ENCODE data around the gene PARVB. TPM values are rescaled to one million over a fixed set of nuclear protein-coding genes. Genes with fewer than 3 reads are reported as not detected.

The PARVB gene
- total RNA-seq, 2 donors from 2014 or later, result 4.5 to 11.4 TPM

- no peak overlapping the region for H3K9ac ChIP-seq (ENCODE audit: low read depth in 2 of 2, low read length in 2 of 2)
- no peaks in the 10 kb centered on the region for H3K4me1 ChIP-seq
- no peak for DNase-seq
- no peak for TF ChIP-seq CTCF (IDR thresholded peaks at IDR 0.05)
- H3K9me3 ChIP-seq, result no peaks in the 10 kb centered on the region
- no peaks in the 10 kb centered on the region for H3K36me3 ChIP-seq
- no peaks in the 10 kb centered on the region for H3K27me3 ChIP-seq
- H3K4me3 ChIP-seq, result no peak overlapping the region
- intact Hi-C loops (cut with DNase I), result no loop called here
- no peak overlapping the region for H3K27ac ChIP-seq
Observed at GRCh38 chr22:44194569-44194968, 170.5 kb downstream of the PARVB start.

- no peak for DNase-seq
- Histone ChIP-seq H3K36me3 (no peaks in the 10 kb centered on the region), H3K9ac (ENCODE audit: low read depth in 2 of 2, low read length in 2 of 2) (no peak overlapping the region), H3K27me3 (no peaks in the 10 kb centered on the region), H3K4me3 (no peak overlapping the region), H3K4me1 (no peaks in the 10 kb centered on the region), H3K9me3 (no peaks in the 10 kb centered on the region), H3K27ac (no peak overlapping the region)
- no peak for TF ChIP-seq CTCF (IDR thresholded peaks at IDR 0.05)
- intact Hi-C loops (cut with DNase I), result no loop called here
Observed at GRCh38 chr22:44195189-44195871, 171.2 kb downstream of the PARVB start.

- H3K27ac ChIP-seq, result no peak overlapping the region
- H3K9ac ChIP-seq (ENCODE audit: low read depth in 2 of 2, low read length in 2 of 2), result no peak overlapping the region
- DNase-seq, result no peak
- no peaks in the 10 kb centered on the region for H3K36me3 ChIP-seq
- no peaks in the 10 kb centered on the region for H3K9me3 ChIP-seq
- TF ChIP-seq CTCF (IDR thresholded peaks at IDR 0.05), result no peak
- intact Hi-C loops (cut with DNase I), result no loop called here
- no peaks in the 10 kb centered on the region for H3K4me1 ChIP-seq
- H3K27me3 ChIP-seq, result no peaks in the 10 kb centered on the region
- H3K4me3 ChIP-seq, result no peak overlapping the region
Observed at GRCh38 chr22:44196241-44196640, 172.1 kb downstream of the PARVB start.

GRCh38 chr22:44196731-44197131, 172.6 kb downstream of the PARVB start:
- Histone ChIP-seq H3K9me3 (no peaks in the 10 kb centered on the region), H3K36me3 (no peaks in the 10 kb centered on the region), H3K4me3 (no peak overlapping the region), H3K9ac (ENCODE audit: low read depth in 2 of 2, low read length in 2 of 2) (no peak overlapping the region), H3K4me1 (no peaks in the 10 kb centered on the region), H3K27ac (no peak overlapping the region), H3K27me3 (no peaks in the 10 kb centered on the region)
- no peak for DNase-seq
- intact Hi-C loops (cut with DNase I), result no loop called here
- TF ChIP-seq CTCF (IDR thresholded peaks at IDR 0.05), result no peak

- Histone ChIP-seq H3K9me3 (no peaks in the 10 kb centered on the region), H3K4me1 (no peaks in the 10 kb centered on the region), H3K9ac (ENCODE audit: low read depth in 2 of 2, low read length in 2 of 2) (no peak overlapping the region), H3K36me3 (no peaks in the 10 kb centered on the region), H3K27ac (no peak overlapping the region), H3K27me3 (no peaks in the 10 kb centered on the region), H3K4me3 (no peak overlapping the region)
- no peak for DNase-seq
- intact Hi-C loops (cut with DNase I), result no loop called here
- no peak for TF ChIP-seq CTCF (IDR thresholded peaks at IDR 0.05)
Observed at GRCh38 chr22:44197271-44197670, 173.2 kb downstream of the PARVB start.

Measured in colonic mucosa (tissue), 4 donors.